Dedifferentiated amniotic fluid mesenchymal stem cell (primary cell): ENCODE measurements around the gene RBFA.

Experiments
- DNase-seq: peaks from one replicate; pipeline ENCODE4 v3.0.0-alpha.2; 2016; ENCODE audit errors: extremely low spot score

The RBFA gene

DNA sequence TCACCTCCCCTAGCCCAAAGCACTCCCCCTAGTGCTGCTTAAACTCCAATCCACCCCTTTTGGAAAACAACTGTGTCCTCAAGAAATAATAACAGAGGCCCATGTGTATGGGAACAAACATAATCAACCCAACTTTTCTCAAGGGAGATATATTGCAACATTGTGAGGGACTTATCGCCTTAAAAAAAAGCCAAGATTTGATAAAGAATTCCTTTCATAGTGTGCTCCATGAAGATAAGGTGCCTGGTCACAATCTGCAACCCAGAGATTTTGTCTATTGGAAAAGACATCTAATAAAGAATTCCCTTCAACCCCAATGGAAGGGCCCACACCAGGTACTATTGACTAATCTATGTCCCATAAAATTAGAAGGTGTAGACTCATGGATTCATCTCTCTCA lies 4.5 kb upstream of the RBFA start:
- DNase-seq, result no peak

DNA sequence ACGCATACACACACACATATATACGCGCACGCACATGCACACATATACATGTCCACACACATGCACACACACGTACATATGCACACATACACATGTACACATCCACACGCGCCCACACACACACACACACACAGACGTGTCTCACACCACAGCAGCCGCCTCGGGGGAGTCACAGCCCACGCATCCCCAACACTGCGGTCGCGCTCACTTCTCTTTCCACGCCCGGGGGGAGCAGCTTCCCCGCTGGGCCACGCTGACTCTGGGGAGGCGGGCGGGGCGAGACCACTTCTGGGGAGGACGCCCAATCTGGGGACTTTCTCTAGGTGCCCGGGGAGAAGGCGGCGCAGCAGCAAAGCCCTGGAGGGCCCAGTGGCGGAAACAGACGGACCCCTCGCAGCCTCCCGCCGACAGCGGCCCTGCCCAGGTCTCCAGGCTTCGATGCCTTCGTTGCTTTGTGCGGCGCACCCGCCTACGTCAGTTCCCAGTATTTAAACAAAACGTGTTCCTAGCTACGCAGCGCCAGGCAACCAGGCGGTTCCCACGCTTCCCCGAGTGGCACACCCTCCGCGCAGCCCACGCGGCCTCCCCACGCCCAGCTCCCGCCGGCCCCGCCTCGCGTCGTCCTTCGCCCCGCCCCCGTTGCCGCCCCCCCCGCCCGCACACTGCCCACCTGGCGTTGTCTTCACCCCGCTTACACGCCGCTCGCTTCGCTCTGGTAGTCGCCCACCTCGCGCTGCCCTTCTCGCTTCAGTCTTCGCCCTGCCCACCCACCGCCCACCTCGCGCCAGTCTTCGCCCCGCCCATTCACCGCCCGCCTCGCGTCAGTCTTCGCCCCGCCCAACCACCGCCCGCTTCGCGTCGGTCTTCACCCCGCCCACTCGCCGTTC lies 810 bp upstream of the RBFA start:
- peak; percentile 76 for DNase-seq

GRCh38 chr18:80034852-80035406 lies 695 bp downstream of the RBFA start:
- no peak for DNase-seq

- no peak for DNase-seq
Observed at GRCh38 chr18:80035997-80036396, 1.8 kb downstream of the RBFA start.

- no peak for DNase-seq
Observed at GRCh38 chr18:80037300-80037699, 3.1 kb downstream of the RBFA start.

DNA sequence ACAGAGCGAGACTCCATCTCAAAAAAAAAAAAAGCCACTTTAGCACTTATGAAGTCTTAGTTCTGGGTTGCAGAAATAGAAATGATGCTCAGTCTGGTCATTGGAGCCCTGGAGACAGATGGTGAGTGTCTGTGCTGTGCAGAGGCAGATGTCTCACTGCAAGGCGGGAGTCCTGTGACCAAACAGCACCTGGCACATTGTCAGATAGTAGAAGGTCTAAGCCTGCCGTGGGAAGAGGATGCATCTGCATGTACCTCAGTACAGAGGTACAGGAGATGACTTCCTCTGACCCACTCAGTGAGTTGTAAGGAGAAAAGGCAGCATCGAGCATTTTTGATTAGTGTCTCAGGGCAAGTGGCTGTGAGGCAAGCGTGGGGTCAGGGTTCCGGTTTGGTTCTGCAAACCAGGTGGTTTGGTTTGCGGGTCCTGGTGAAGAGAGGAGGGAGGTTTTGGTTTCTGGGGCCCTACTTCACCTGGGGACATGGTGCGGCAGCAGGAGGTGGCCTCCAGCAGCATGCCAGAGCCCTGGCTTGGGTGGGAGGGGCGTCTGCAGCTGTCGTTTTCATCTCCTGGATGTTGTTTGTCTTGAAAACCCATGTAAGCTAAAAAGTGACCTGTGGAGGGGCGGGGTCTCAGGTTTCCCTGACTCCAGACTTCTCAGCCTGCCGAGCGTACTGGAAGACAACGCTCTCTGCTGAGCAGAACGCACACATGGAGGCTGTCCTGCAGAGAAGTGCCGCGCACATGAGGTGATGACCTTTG lies 3.8 kb downstream of the RBFA start:
- no peak for DNase-seq

DNA sequence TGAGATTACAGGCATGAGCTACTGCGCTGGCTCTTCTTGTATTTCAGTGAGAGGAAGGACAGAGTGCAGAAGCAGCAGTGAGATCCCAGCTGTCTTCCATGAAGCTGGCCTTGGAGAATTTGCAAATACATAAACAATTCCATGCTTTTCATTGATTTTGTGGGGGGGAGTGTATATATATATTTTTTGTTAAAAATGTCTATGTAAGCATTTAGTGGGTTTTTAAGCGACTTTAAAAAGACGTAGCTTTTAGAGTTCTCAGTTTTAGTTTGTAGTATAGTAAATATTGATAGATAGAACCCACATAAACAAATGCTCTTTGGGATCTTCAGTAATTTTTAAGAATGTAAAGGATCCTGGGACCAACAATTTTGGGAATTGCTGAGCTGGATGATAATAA lies 6.3 kb downstream of the RBFA start:
- no peak for DNase-seq

- no peak for DNase-seq
Observed at GRCh38 chr18:80041424-80041823, 7.2 kb downstream of the RBFA start.

DNA sequence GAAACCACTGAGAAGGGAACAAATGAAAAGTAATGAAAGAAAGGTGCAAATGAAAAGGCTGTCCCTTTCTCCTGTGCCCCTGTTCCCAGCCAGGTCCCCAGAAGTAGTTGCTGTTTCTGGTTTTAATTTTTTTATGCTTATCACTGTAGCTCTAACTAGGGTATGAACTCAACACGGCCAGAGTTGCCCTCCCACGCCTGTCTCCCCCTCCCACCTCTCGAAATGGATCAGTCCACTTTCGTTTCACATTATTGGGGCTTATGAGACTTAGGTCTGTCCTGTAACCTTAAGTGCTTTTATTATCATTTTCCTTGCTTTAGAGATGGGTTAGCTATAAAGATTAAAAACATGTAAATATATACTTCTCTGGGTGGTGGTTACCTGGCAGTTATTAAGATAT lies 8.6 kb downstream of the RBFA start:
- DNase-seq, result no peak

GRCh38 chr18:80044072-80044471 lies 9.8 kb downstream of the RBFA start:
- no peak for DNase-seq

GRCh38 chr18:80046011-80046410 lies 11.8 kb downstream of the RBFA start:
- DNase-seq, result no peak

DNA sequence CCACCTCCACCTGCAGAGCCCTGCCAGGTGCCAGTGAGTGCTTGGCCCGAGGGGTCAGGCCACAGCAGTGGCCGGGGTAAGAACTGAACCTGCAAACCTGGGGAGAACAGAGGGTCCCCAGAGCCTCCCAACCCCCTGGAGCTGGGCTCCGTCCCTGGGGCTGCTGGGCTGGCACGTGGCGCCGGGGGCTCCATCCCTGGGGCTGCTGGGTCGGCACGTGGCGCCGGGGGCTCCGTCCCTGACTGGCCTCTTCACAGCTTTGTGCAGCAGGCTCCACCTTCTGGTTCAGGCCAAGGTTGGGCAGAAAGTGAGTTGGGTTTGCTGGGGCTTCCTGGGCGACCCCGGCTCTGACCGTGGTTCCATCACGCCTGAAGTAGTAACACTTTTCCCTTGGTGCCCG lies 12.2 kb downstream of the RBFA start:
- DNase-seq, result no peak

GRCh38 chr18:80046961-80047541 lies 12.8 kb downstream of the RBFA start:
- no peak for DNase-seq

GRCh38 chr18:80050797-80051196 lies 16.6 kb downstream of the RBFA start:
- no peak for DNase-seq

- no peak for DNase-seq
Observed at GRCh38 chr18:80056095-80056494, 21.9 kb downstream of the RBFA start.

DNA sequence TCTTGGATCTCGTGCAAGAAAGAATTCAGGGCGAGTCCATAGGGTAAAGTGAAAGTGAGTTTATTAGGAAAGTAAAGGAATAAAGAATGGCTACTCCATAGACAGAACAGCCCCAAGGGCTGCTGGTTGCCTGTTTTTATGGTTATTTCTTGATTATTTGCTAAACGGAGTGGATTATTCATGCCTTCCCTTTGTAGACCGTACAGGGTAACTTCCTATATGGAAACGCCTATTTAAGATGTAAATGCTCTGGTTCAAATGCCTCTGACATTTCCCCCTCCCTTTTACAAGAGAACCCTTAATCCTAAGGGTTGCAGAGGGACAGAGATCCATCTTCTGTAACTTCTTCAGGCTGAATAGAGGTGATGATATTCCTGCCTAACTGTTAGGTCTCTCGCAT lies 25.7 kb downstream of the RBFA start:
- DNase-seq, result no peak

GRCh38 chr18:80065705-80066104 lies 31.5 kb downstream of the RBFA start:
- DNase-seq, result no peak

GRCh38 chr18:80067321-80067720 lies 33.1 kb downstream of the RBFA start:
- DNase-seq, result no peak

DNA sequence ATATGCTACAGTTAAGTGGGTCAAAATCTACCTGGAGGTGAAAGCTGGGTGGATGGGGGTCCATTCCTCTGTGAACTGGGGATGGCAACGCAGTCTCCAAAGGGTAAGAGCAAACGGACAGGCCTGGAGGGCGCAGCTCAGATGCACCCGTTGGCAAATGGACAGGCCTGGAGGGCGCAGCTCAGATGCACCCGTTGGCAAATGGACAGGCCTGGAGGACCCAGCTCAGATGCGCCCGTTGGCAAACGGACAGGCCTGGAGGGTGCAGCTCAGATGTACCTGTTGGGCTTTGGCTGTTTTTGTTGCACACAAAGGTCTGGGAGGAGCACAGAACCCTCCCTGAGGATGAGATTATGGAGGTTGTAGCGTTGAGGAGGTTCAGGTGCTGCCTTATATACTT lies 33.7 kb downstream of the RBFA start:
- DNase-seq, result no peak

DNA sequence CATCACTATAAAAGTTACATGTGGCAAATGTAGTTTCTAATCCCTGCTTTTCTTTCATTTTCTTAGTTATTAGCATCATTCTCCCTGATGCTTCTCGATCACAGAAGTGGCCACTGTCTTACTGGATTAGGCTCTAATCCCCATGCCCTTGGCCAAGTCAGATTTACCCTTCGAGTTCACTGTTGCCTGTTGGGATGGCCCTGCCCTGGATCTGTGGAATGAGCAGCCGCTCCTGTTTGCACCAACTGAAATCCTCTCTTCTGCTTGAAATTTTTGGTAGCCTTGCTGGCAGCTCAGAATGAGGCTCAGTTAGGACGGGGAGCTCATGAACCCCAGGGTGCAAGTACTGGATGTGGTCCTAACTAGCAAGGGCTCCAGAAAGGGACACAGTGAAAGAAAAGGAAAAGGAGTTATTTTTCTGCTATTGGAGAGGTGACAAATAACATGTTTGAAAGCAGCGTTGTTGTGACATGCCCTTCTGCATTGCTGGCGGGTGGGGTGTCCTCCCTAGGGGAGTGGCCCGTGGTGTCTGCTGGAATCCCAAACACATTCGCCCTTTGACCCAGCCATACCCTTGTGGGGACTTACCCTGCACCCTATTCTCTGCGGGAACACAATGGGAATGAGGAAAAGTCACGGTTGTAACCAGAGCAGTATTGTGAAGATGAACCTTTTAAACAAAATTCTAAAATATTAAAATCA lies 34.5 kb downstream of the RBFA start:
- no peak for DNase-seq

GRCh38 chr18:80070825-80071224 lies 36.6 kb downstream of the RBFA start:
- DNase-seq, result no peak

DNA sequence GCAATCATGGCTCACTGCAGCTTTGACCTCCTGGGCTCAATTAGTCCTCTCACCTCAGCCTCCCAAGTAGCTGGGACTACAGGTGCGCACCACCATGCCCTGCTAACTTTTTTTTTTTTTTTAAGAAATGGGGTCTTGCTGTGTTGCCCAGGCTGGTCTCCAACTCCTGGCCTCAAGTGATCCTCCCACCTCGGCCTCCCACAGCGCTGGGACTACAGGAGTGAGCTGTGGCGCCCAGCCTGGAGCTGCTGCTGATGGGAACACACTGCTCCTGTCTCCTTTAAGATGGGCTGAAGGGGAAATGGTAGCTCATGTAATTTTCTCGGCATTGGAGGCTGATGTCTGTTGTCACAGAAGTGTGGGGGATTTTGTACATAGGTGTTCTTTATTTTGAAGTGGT lies 39.9 kb downstream of the RBFA start:
- no peak for DNase-seq
